RWPE2 (cell line): ENCODE data around the gene GLYATL1.

Experiments used
- ATAC-seq: fragments of 200-7000 bp; cut with Tn5 transposase; 3 replicates; pipeline ENCODE4 v1.9.1; 2021; ENCODE audit warnings: low read depth
- DNase-seq: peaks from one replicate; pipeline ENCODE4 v3.0.0-alpha.2; 2020; ENCODE audit warnings: low spot score
- H3K27ac ChIP-seq: fragments of 450-650 bp; 2 replicates; pipeline ENCODE4 v1.5.1; 2017; ENCODE audit warnings: mild to moderate bottlenecking; ENCODE audit not compliant: poor library complexity, severe bottlenecking
- H3K27me3 ChIP-seq: fragments of 250-450 bp; sonication (Bioruptor Pico); 2 replicates; pipeline ENCODE4 v1.5.1; 2021; ENCODE audit warnings: mild to moderate bottlenecking, moderate library complexity; ENCODE audit not compliant: insufficient read depth, poor library complexity, severe bottlenecking
- H3K36me3 ChIP-seq: fragments of 250-450 bp; sonication (Bioruptor Pico); 2 replicates; pipeline ENCODE4 v1.5.1; 2020; ENCODE audit warnings: low read depth, mild to moderate bottlenecking, moderate library complexity
- H3K4me1 ChIP-seq: fragments of 250-450 bp; sonication (Bioruptor Pico); 2 replicates; pipeline ENCODE4 v1.5.1; 2021; ENCODE audit warnings: mild to moderate bottlenecking, moderate library complexity; ENCODE audit not compliant: insufficient read depth, poor library complexity, severe bottlenecking
- H3K4me3 ChIP-seq: fragments of 250-450 bp; sonication (Bioruptor Pico); 2 replicates; pipeline ENCODE4 v1.5.1; 2021; ENCODE audit warnings: mild to moderate bottlenecking, moderate library complexity; ENCODE audit not compliant: severe bottlenecking
- H3K9me3 ChIP-seq: fragments of 250-450 bp; sonication (Bioruptor Pico); 2 replicates; pipeline ENCODE4 v1.5.1; 2021; ENCODE audit warnings: mild to moderate bottlenecking, moderate library complexity; ENCODE audit not compliant: severe bottlenecking
- TF ChIP-seq, protein P1 (sequence below): fragments of 450-650 bp; IDR thresholded peaks from one replicate; pipeline ENCODE4 v1.5.1; 2017; ENCODE audit warnings: mild to moderate bottlenecking, moderate library complexity; ENCODE audit not compliant: poor library complexity, severe bottlenecking

Gene GLYATL1, protein sequence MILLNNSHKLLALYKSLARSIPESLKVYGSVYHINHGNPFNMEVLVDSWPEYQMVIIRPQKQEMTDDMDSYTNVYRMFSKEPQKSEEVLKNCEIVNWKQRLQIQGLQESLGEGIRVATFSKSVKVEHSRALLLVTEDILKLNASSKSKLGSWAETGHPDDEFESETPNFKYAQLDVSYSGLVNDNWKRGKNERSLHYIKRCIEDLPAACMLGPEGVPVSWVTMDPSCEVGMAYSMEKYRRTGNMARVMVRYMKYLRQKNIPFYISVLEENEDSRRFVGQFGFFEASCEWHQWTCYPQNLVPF

DNA sequence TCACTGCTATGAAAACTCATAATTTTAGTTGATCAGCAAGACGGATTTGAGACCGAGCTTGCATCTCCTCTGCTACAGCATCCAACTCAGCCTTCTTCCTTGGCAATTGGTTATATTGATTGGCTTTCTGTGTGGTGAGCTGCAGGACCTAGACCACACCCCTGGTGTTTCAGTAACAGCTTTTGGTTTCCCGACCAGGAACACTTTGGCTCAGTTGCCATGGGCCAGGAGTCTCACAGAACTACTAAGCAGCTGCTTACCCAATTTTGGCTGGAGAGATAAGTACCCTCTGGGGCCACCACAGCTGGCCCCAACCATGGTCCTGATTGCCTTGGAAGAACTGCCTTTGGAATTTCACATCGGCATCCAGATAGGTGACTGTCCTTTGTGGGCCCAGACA lies at the start of gene GLYATL1:
Gene GLYATL1 (plus strand): TSS at position 212 of the 400 bp plus-strand sequence. CDS start 7,600 bp downstream, outside the sequence.
- TF ChIP-seq, protein P1, sequence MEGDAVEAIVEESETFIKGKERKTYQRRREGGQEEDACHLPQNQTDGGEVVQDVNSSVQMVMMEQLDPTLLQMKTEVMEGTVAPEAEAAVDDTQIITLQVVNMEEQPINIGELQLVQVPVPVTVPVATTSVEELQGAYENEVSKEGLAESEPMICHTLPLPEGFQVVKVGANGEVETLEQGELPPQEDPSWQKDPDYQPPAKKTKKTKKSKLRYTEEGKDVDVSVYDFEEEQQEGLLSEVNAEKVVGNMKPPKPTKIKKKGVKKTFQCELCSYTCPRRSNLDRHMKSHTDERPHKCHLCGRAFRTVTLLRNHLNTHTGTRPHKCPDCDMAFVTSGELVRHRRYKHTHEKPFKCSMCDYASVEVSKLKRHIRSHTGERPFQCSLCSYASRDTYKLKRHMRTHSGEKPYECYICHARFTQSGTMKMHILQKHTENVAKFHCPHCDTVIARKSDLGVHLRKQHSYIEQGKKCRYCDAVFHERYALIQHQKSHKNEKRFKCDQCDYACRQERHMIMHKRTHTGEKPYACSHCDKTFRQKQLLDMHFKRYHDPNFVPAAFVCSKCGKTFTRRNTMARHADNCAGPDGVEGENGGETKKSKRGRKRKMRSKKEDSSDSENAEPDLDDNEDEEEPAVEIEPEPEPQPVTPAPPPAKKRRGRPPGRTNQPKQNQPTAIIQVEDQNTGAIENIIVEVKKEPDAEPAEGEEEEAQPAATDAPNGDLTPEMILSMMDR, result no peak
- Histone ChIP-seq H3K4me1 (no peaks in the 10 kb centered on the region), H3K27ac (no peak within 1 kb of the TSS), H3K27me3 (no peaks in the 10 kb centered on the region), H3K9me3 (no peaks in the 10 kb centered on the region), H3K4me3 (no peak within 1 kb of the TSS), H3K36me3 (no peaks in the 10 kb centered on the region)
- no peak for DNase-seq
- no peak for ATAC-seq

DNA sequence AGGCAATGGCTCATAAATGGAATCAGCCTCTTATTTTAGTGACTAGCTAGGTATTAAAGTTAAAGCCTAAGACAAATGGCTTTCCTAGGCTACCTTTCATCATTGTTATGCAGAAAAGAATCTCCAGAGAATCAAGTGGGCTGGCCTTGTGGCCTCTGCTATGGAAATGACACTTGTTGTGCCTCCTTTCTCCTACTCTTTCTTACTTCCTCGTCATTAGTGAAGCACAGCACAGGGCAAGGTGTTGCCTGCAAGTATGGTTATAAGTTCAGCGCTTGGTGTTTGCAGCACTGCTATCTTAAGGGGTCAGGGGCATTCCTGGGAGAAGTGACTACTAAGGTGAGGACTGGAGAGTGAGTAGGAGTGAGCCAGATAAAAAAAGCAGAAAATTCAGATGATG lies 45.4 kb upstream of the GLYATL1 start:
- H3K27me3 ChIP-seq, result no peaks in the 10 kb centered on the region
- ATAC-seq, result no peak
- no peak for DNase-seq
- TF ChIP-seq, protein P1, result no peak
- H3K9me3 ChIP-seq, result no peaks in the 10 kb centered on the region
- H3K27ac ChIP-seq, result no peak overlapping the region
- no peak overlapping the region for H3K4me3 ChIP-seq
- H3K36me3 ChIP-seq, result no peaks in the 10 kb centered on the region
- H3K4me1 ChIP-seq, result no peaks in the 10 kb centered on the region

DNA sequence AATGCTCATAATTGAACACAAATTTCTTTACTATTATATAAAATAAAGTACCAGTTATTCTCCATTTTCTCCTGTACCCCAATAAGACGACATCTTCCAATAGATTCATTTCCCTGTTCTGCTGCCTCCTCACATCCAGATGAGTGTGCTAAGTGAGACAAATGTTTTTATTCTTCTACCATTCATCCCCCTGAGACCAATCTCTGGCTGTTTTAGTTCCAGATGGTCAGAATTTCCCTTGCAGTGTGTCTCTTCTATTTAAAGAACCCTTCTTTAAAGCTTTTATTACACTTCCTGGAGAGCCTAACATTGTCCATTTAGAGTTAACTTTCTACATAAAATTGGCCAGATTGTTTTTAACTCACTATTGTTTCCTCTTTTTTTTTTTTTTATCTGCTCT lies 41.2 kb upstream of the GLYATL1 start:
- Histone ChIP-seq H3K4me3 (no peak overlapping the region), H3K27me3 (no peaks in the 10 kb centered on the region), H3K4me1 (no peaks in the 10 kb centered on the region), H3K36me3 (no peaks in the 10 kb centered on the region), H3K27ac (no peak overlapping the region), H3K9me3 (no peaks in the 10 kb centered on the region)
- ATAC-seq (no peak), DNase-seq (no peak)
- TF ChIP-seq, protein P1, result no peak

DNA sequence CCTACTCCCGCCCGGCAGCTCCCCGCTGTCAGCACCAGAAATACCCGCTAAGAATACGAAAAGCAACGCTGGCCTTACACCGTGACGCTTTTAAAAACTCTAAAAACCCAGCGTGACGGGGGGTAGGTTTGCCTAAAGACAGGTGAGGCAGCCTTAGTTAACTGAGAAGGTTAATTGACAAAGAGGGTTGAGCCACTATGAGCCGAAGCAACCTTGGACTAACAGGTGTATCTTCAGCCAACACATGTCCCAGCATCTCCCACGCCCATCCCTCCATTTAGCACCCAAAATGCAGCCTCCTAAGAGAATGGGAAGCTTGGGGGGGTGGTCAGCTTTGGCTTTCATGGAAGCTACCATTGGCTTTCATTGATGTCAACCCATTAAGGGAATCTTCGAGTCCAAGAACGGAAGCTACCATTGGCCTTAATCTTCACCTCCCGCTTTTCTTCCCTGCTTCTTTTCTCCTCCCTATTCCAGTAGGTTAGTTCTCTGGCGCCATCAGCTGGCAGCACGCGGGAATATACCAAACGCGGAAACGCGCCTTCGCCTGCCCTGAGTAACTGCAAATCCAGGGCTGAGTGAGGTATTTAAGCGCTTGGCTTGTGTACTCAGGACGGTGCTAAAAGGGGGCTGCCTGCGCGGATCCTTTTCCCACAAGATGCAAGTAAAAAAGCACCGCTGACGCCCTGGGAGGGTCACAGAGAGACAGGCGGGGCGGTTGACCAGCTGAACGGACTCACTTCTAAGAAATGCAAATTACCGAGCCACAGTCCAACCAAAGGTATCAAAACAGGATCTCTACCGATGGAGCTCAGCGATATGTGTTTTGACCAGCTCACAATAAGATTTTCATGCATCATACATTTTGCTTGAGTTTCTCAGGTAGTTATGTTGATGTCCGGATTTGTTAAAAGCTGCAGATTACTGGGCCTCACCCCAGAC lies 38.5 kb upstream of the GLYATL1 start:
- Histone ChIP-seq H3K27me3 (peaks cover 11% of the 10 kb centered on the region), H3K9me3 (no peaks in the 10 kb centered on the region), H3K27ac (no peak overlapping the region), H3K36me3 (no peaks in the 10 kb centered on the region), H3K4me3 (no peak overlapping the region), H3K4me1 (no peaks in the 10 kb centered on the region)
- TF ChIP-seq, protein P1, result peak; percentile 52
- peak; percentile 69 for ATAC-seq
- no peak for DNase-seq

DNA sequence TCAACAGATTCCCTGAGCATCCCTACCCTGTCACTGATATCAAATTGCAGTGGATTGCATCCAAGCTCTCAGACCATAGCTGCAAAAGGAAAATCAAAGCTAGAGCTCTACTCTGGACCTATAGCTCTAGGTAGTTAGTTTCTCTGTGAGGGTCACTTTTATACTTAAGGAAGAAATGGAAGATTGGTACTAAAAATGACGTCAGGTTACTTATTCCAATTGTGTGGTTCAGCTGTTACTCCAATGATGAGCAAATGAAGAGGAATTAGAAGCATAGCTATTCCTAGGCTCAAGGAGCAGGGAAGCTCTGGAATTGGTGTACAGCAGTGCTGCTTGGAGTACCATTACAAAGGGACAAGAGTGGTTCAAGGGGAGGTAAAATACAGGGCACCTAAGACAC lies 36.4 kb upstream of the GLYATL1 start:
- no peaks in the 10 kb centered on the region for H3K9me3 ChIP-seq
- H3K4me3 ChIP-seq, result no peak overlapping the region
- H3K27me3 ChIP-seq, result peaks cover 11% of the 10 kb centered on the region
- no peaks in the 10 kb centered on the region for H3K36me3 ChIP-seq
- TF ChIP-seq, protein P1, result no peak
- no peaks in the 10 kb centered on the region for H3K4me1 ChIP-seq
- H3K27ac ChIP-seq, result no peak overlapping the region
- DNase-seq (no peak), ATAC-seq (no peak)
